SKM-1 treated with dmso at 0.1 percent for 144 hours (cell line): Measurements from ENCODE around the gene TEX54.
"Not testable (repeated sequence)": the region's sequence is repeated elsewhere in the genome, so short reads cannot be mapped to it uniquely, and the experiment has no call there.

Source experiments
- DNase-seq: peaks from one replicate; lab custom pipeline; 2025; ENCODE audit not compliant: unreplicated experiment; lab: John Stamatoyannopoulos, UW

TEX54 gene

GRCh38 chr11:62835336-62835735 is 2.7 kb upstream of the TEX54 start:
- DNase-seq, result no peak

GRCh38 chr11:62831520-62832335 is 913 bp downstream of the TEX54 start, which contains the start of gene STX5:
TSS of gene STX5 (minus strand) at chr11:62832051. CDS start at chr11:62831243, 808 bp downstream.
- DNase-seq, result peak; percentile 93

- DNase-seq, result no peak
Observed at GRCh38 chr11:62830904-62831519, 1.6 kb downstream of the TEX54 start.

- DNase-seq, result not testable (repeated sequence)
Observed at GRCh38 chr11:62828130-62828529, 4.5 kb downstream of the TEX54 start.

GRCh38 chr11:62823677-62824076 is 9.0 kb downstream of the TEX54 start:
- DNase-seq, result no peak

GRCh38 chr11:62817129-62817528 is 15.5 kb downstream of the TEX54 start:
- no peak for DNase-seq

- peak; percentile 79 for DNase-seq
Observed at GRCh38 chr11:62816557-62816956, 16.1 kb downstream of the TEX54 start.

GRCh38 chr11:62811659-62812058 is 21.0 kb downstream of the TEX54 start:
- DNase-seq, result no peak

- no peak for DNase-seq
Observed at GRCh38 chr11:62810748-62811147, 21.9 kb downstream of the TEX54 start.

GRCh38 chr11:62806611-62807121 is 26.0 kb downstream of the TEX54 start:
- DNase-seq, result peak; percentile 85

GRCh38 chr11:62805961-62806441 is 26.6 kb downstream of the TEX54 start:
- no peak for DNase-seq

GRCh38 chr11:62805076-62805892 is 27.4 kb downstream of the TEX54 start, which contains the start of gene NXF1:
TSS of gene NXF1 (minus strand) at chr11:62805440. CDS start at chr11:62805356, 84 bp downstream.
- DNase-seq, result peak; percentile 92

- DNase-seq, result no peak
Observed at GRCh38 chr11:62804310-62805075, 28.1 kb downstream of the TEX54 start.

GRCh38 chr11:62801071-62801470 is 31.6 kb downstream of the TEX54 start:
- DNase-seq, result no peak

- no peak for DNase-seq
Observed at GRCh38 chr11:62799486-62799885, 33.2 kb downstream of the TEX54 start.

- DNase-seq, result no peak
Observed at GRCh38 chr11:62796281-62796680, 36.4 kb downstream of the TEX54 start.

- DNase-seq, result no peak
Observed at GRCh38 chr11:62794201-62794775, 38.4 kb downstream of the TEX54 start.

- no peak for DNase-seq
Observed at GRCh38 chr11:62792202-62792575, 40.5 kb downstream of the TEX54 start.

- DNase-seq, result peak; percentile 76
Observed at GRCh38 chr11:62791501-62792201, 41.0 kb downstream of the TEX54 start, which contains the start of gene TMEM223. TSS of gene TMEM223 (minus strand) at chr11:62792006. CDS start at chr11:62791994, 12 bp downstream.
